DLD1 (cell line): ENCODE data around the gene SLC6A13.
"Not testable (repeated sequence)": the region's sequence is repeated elsewhere in the genome, so short reads cannot be mapped to it uniquely, and the experiment has no call there.

Experiments
- in situ Hi-C: cut with HindIII; loops from 2 replicates; pipeline ENCODE4 v1.10.0; 2017; ENCODE audit warnings: low sequenced_read_pairs

SLC6A13 gene

GRCh38 chr12:262817-263216 lies at the start of gene SLC6A13:
Gene SLC6A13 (minus strand): TSS chr12:262836. CDS start chr12:260052, 2,784 bp downstream.
- in situ Hi-C loops: no loop called here

DNA sequence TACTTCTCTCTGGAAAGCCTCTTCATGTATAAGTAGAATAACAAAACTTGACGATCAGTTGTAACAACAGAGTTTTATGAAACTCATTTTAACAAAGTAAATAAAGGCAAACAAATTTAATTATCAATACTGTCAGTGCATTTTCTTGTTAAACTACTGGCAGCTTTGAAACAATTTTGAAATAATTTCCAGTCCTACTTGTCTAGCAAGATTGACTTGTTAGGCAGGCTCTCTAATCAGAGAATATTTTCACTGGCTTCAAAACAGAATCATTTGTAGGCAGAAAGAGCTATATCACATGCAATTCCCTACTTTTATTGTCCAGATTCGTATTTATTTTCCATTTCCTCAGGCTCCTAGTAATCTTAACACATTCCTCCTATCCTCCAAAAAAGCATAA lies 45.9 kb upstream of the SLC6A13 start:
- in situ Hi-C loops: no loop called here

GRCh38 chr12:307406-307805 lies 44.8 kb upstream of the SLC6A13 start:
- in situ Hi-C loops: no loop called here

- in situ Hi-C loops: no loop called here
Measured at GRCh38 chr12:304805-305204, 42.2 kb upstream of the SLC6A13 start.

GRCh38 chr12:302766-303165 lies 40.1 kb upstream of the SLC6A13 start:
- in situ Hi-C loops: not testable (repeated sequence)

GRCh38 chr12:300166-300565 lies 37.5 kb upstream of the SLC6A13 start:
- in situ Hi-C loops: not testable (repeated sequence)

DNA sequence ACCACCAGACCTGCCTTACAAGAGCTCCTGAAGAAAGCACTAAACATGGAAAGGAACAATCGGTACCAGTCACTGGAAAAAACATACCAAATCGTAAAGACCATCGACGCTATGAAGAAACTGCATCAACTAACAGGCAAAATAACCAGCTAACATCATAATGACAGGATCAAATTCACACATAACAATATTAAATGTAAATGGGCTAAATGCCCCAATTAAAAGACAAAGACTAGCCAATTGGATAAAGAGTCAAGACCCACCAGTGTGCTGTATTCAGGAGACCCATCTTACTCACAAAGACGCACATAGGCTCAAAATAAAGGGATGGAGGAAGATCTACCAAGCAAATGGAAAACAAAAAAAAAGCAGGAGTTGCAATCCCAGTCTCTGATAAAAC lies 36.9 kb upstream of the SLC6A13 start:
- in situ Hi-C loops: not testable (repeated sequence)

DNA sequence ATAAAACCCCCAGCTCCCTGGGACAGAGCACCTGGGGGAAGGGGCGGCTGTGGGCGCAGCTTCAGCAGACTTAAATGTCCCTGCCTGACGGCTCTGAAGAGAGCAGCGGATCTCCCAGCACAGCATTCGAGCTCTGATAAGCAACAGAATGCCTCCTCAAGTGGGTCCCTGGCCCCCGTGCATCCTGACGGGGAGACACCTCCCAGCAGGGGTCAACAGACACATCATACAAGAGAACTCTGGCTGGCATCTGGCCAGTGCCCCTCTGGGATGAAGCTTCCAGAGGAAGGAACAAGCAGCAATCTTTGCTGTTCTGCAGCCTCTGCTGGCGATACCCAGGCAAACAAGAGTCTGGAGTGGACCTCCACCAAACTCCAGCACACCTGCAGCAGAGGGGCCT lies 35.4 kb upstream of the SLC6A13 start:
- in situ Hi-C loops: not testable (repeated sequence)

GRCh38 chr12:295132-295531 lies 32.5 kb upstream of the SLC6A13 start:
- in situ Hi-C loops: no loop called here

GRCh38 chr12:293199-293598 lies 30.6 kb upstream of the SLC6A13 start:
- in situ Hi-C loops: no loop called here

- in situ Hi-C loops: no loop called here
Measured at GRCh38 chr12:292186-292585, 29.6 kb upstream of the SLC6A13 start.

GRCh38 chr12:291153-291723 lies 28.6 kb upstream of the SLC6A13 start:
- in situ Hi-C loops: no loop called here

- in situ Hi-C loops: no loop called here
Measured at GRCh38 chr12:288687-289086, 26.1 kb upstream of the SLC6A13 start.

- in situ Hi-C loops: no loop called here
Measured at GRCh38 chr12:286531-287300, 24.1 kb upstream of the SLC6A13 start.

- in situ Hi-C loops: no loop called here
Measured at GRCh38 chr12:278046-278445, 15.4 kb upstream of the SLC6A13 start.

GRCh38 chr12:275812-276211 lies 13.2 kb upstream of the SLC6A13 start:
- in situ Hi-C loops: no loop called here

GRCh38 chr12:273382-273781 lies 10.7 kb upstream of the SLC6A13 start:
- in situ Hi-C loops: no loop called here

GRCh38 chr12:272942-273341 lies 10.3 kb upstream of the SLC6A13 start:
- in situ Hi-C loops: no loop called here

GRCh38 chr12:271161-271560 lies 8.5 kb upstream of the SLC6A13 start:
- in situ Hi-C loops: no loop called here

GRCh38 chr12:269191-269590 lies 6.6 kb upstream of the SLC6A13 start:
- in situ Hi-C loops: no loop called here

GRCh38 chr12:268483-268840 lies 5.8 kb upstream of the SLC6A13 start:
- in situ Hi-C loops: no loop called here

DNA sequence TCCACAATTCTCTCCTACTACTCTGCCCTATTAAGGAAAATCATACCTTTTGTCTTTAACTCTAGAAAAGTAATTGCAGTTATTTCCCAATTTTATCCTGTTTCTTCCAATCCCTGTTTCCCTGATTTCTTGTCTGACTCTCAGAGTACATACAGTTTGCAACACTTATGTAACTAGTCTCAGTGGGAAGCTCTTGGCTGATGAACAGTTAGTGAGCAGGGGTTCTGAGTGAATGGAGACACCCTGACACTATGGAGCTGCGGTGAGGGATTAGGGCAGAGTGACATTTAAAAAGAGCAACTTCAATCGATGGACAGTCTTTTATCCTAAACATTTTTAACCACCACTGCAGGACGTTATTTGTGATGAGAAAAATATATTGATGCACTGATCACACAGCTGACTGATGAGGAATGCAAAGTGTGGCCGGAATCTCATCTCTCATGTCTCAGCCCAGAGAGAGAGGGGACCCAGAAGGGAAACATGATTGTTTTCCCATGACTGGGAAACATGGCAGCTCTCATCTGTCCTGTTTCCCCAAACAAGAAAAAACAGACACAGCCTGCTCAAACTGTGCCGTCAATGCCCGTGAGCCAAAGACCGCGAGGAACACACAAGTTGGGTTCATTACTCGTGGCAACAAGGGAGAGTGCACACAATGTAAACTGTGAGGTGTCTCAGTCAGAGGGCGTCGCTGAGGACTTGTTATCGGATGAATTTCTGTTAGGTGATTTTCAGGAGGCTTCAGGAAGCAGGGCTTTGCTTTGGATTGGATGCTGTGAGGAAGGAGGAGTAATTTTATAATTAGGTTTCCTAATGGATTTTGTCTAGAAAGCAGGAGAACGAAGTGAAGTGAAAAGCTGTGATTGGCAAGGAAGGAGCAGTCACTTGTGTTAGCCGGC lies 5.2 kb upstream of the SLC6A13 start:
- in situ Hi-C loops: no loop called here
